Peyer's patch (tissue), 4 donors: ENCODE data around the gene EFTUD2. TPM values are rescaled to one million over a fixed set of nuclear protein-coding genes. Genes with fewer than 3 reads are reported as not detected.
A peak's percentile ranks its signal among the peaks of the same experiment; 100 is the strongest.

Experiments used
- DNase-seq, 3 donors: peaks; one replicate each; pipeline ENCODE4 v3.0.0-alpha.2; 2017 to 2019
- H3K27ac ChIP-seq, 4 donors: fragments of 200-600 bp; sonication (generic); one replicate each; pipeline ENCODE4 v1.5.1; 2016 to 2019
- H3K27me3 ChIP-seq, 2 donors: fragments of 200-600 bp; sonication (generic); one replicate each; pipeline ENCODE4 v1.5.1; 2019
- H3K36me3 ChIP-seq, 3 donors: fragments of 200-600 bp; sonication (generic); one replicate each; pipeline ENCODE4 v1.5.1; 2016 to 2019
- H3K4me1 ChIP-seq, 4 donors: fragments of 200-600 bp; sonication (generic); one replicate each; pipeline ENCODE4 v1.5.1; 2016 to 2019
- H3K4me3 ChIP-seq, 4 donors: fragments of 200-600 bp; sonication (generic); 1 replicate in 3 of 4; 2 replicates in 1 of 4; pipeline ENCODE4 v1.5.1; 2016 to 2019; ENCODE audit warnings: mild to moderate bottlenecking in 1 of 4
- H3K9me3 ChIP-seq, 4 donors: fragments of 200-600 bp; sonication (generic); one replicate each; pipeline ENCODE4 v1.5.1; 2016 to 2019; ENCODE audit warnings: mild to moderate bottlenecking in 1 of 4
- CTCF ChIP-seq, 6 experiments: fragments of 450-650 bp in 4 of 6; fragments of 200-600 bp in 2 of 6; sonication (generic) in 1 of 6; IDR thresholded peaks; one replicate each; pipeline ENCODE4 v1.5.1; 2017 to 2019; ENCODE audit warnings: antibody characterized with exemption in 6 of 6, mild to moderate bottlenecking in 3 of 6, moderate library complexity in 1 of 6
- POLR2A ChIP-seq, 2 donors: fragments of 450-650 bp; IDR thresholded peaks; one replicate each; pipeline ENCODE4 v1.5.1; 2017; ENCODE audit warnings: antibody characterized with exemption in 2 of 2, mild to moderate bottlenecking in 2 of 2, moderate library complexity in 2 of 2
- total RNA-seq, 4 donors: library from RNA; depleted of rRNA; stranded (reverse); fragments of >200 nt; gene quantifications; one replicate each; pipeline ENCODE4 v1.1.0, GENCODE V29; 2016

Gene EFTUD2
- total RNA-seq, 4 donors from 2014 or later: 43.3 to 176 (median 69.8) TPM

- no peak for DNase-seq
- no peak for TF ChIP-seq POLR2A (IDR thresholded peaks at IDR 0.05)
- no peak for TF ChIP-seq CTCF (IDR thresholded peaks at IDR 0.05)
- Histone ChIP-seq H3K27ac (no peak overlapping the region), H3K27me3 (no peaks in the 10 kb centered on the region), H3K9me3 (no peaks in the 10 kb centered on the region), H3K4me1 (peaks cover 0 to 7% (median 2%) of the 10 kb centered on the region in 4 donors), H3K4me3 (no peak overlapping the region), H3K36me3 (no peaks in the 10 kb centered on the region)
These were observed 13.7 kb upstream of the EFTUD2 start for GRCh38 chr17:44912763-44913544.

- Histone ChIP-seq H3K27me3 (no peaks in the 10 kb centered on the region), H3K4me3 (peak overlapping the region; percentile 6 to 45 (median 40)), H3K4me1 (peaks cover 0 to 7% (median 2%) of the 10 kb centered on the region in 4 donors), H3K9me3 (no peaks in the 10 kb centered on the region), H3K36me3 (no peaks in the 10 kb centered on the region), H3K27ac (no peak overlapping the region)
- DNase-seq: peak; percentile 43 to 81 (median 65)
- TF ChIP-seq POLR2A (IDR thresholded peaks at IDR 0.05): no peak
- peak in 5 of 6 experiments; percentile 11 to 57 (median 39) for TF ChIP-seq CTCF (IDR thresholded peaks at IDR 0.05)
These were observed 12.1 kb upstream of the EFTUD2 start for GRCh38 chr17:44911133-44912001.

- DNase-seq: no peak
- no peaks in the 10 kb centered on the region for H3K36me3 ChIP-seq
- no peak overlapping the region for H3K4me3 ChIP-seq
- H3K27me3 ChIP-seq: no peaks in the 10 kb centered on the region
- H3K9me3 ChIP-seq: no peaks in the 10 kb centered on the region
- TF ChIP-seq POLR2A (IDR thresholded peaks at IDR 0.05): no peak
- TF ChIP-seq CTCF (IDR thresholded peaks at IDR 0.05): no peak
- H3K4me1 ChIP-seq: peaks cover 0 to 15% (median 5%) of the 10 kb centered on the region in 4 donors
- no peak overlapping the region for H3K27ac ChIP-seq
These were observed 11.2 kb upstream of the EFTUD2 start for GRCh38 chr17:44910231-44911106.

- DNase-seq: no peak
- TF ChIP-seq CTCF (IDR thresholded peaks at IDR 0.05) (no peak), POLR2A (IDR thresholded peaks at IDR 0.05) (no peak)
- Histone ChIP-seq H3K36me3 (no peaks in the 10 kb centered on the region), H3K27me3 (no peaks in the 10 kb centered on the region), H3K9me3 (no peaks in the 10 kb centered on the region), H3K4me3 (no peak overlapping the region), H3K4me1 (peaks cover 0 to 15% (median 7%) of the 10 kb centered on the region in 4 donors), H3K27ac (no peak overlapping the region)
These were observed 10.5 kb upstream of the EFTUD2 start for GRCh38 chr17:44909681-44910144.

GRCh38 chr17:44908761-44909326 lies 9.6 kb upstream of the EFTUD2 start:
- no peak overlapping the region for H3K27ac ChIP-seq
- DNase-seq: no peak

More at GRCh38 chr17:44908761-44909326, 9.6 kb upstream of the EFTUD2 start:
- no peaks in the 10 kb centered on the region for H3K36me3 ChIP-seq
- no peaks in the 10 kb centered on the region for H3K27me3 ChIP-seq
- H3K4me3 ChIP-seq: no peak overlapping the region
- no peak for TF ChIP-seq CTCF (IDR thresholded peaks at IDR 0.05)
- no peak for TF ChIP-seq POLR2A (IDR thresholded peaks at IDR 0.05)
- no peaks in the 10 kb centered on the region for H3K9me3 ChIP-seq
- H3K4me1 ChIP-seq: peaks cover 0 to 15% (median 7%) of the 10 kb centered on the region in 4 donors
